Erythroblast (primary cell): ENCODE measurements around the gene TLCD4.
"Not testable (repeated sequence)": the region's sequence is repeated elsewhere in the genome, so short reads cannot be mapped to it uniquely, and the experiment has no call there.

Source experiments
- DNase-seq, 2 experiments: peaks; one replicate each; lab custom pipeline; 2025; lab: John Stamatoyannopoulos, UW
- GATA1 ChIP-seq: IDR thresholded peaks from 2 replicates; pipeline ENCODE4 v1.6.1; 2011; ENCODE audit warnings: low read depth, mild to moderate bottlenecking, control low read depth, low read length, moderate library complexity
- POLR2A ChIP-seq: IDR thresholded peaks from 2 replicates; pipeline ENCODE4 v1.6.1; 2011; ENCODE audit warnings: mild to moderate bottlenecking, low read length

Gene TLCD4

DNA sequence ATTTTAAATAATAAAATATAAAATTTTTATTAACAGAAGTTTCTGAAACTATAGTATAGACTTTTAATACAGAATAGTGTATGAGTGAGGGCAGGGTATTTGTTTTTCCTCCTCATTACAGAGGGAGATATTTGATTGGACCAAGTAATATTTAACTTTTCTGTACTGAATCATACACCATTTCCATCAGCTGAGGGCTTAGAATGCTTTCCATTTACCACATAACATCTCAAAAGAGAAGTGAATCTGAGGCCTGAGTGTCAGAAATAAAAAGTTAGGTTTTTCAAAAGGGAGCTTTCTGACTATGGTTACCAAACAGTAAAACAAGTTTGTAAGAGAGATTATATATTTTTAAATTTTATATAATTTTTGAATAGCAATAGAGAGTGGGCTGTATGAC lies 29.5 kb downstream of the TLCD4 start:
- TF ChIP-seq POLR2A (no peak), GATA1 (no peak)
- no peak for DNase-seq

DNA sequence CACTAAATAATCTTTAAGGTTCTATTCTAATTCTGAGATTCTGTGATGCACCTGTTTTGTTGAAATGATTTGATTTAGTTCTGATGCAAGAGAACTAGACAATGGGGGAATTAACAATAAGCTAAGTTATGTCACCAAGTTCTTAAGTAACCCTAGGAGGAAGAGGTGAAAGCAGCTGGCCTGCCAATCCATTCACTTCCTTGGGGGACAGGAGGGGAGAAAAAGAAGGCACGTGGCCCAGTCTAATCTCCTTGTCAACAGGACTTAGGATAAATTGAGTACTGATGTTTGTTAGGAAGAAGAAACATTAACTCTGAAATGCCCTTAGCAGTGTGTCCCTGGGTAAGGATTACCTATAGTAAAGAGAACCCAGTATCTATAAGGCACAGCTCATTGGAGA lies 36.9 kb downstream of the TLCD4 start:
- no peak for DNase-seq
- TF ChIP-seq POLR2A (no peak), GATA1 (no peak)

DNA sequence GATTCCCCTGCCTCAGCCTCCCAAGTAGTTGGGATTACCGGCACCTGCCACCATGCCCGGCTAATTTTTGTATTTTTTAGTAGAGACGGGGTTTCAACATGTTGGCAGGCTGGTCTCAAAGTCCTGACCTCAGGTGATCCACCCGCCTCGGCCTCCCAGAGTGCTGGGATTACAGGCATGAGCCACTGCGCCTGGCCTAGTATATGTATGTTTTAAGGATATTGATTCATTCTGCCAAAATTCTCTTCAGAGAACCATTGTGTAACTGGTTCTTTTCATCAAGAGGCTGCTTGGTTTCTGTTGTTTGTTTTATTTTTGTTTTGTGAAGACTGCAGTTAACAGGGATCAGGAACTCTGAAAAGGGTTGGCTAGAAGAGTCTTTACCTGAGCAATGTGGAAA lies 48.4 kb downstream of the TLCD4 start:
- DNase-seq: not testable (repeated sequence)
